LHCN-M2 (cell line): ENCODE data around the gene ACAA1. TPM values are rescaled to one million over a fixed set of nuclear protein-coding genes. Genes with fewer than 3 reads are reported as not detected.
A peak's percentile ranks its signal among the peaks of the same experiment; 100 is the strongest.
"Not testable (repeated sequence)": the region's sequence is repeated elsewhere in the genome, so short reads cannot be mapped to it uniquely, and the experiment has no call there.

Source experiments
- DNase-seq: peaks from one replicate; pipeline ENCODE4 v3.0.0-alpha.2; 2012; ENCODE audit warnings: low read depth
- total RNA-seq: library from RNA; depleted of rRNA; stranded (reverse); fragments of >200 nt; gene quantifications from 2 replicates; pipeline ENCODE4 v1.2.3, GENCODE V29; 2014

Gene ACAA1
- total RNA-seq, 1 experiment from 2014 or later = 23.4 TPM

DNA sequence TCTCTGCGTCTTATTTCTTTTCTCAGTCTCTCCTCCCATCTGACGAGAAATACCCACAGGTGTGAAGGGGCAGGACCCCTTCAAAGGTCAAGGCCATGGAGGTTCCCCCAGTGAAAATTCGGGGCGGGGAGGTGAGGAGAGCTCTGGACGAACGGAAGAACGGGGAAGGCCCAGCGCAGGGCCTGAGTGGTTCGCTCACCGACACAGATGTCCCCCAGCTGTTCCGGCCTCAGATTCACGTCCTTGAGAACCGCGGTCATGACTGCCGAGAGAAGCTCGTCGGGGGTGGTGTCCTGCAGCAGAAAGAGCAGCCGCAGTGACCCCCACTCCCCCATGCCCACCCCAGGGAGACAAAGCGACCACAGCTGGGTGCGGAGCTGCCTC, 542 bp downstream of the ACAA1 start:
- peak; percentile 37 for DNase-seq

DNA sequence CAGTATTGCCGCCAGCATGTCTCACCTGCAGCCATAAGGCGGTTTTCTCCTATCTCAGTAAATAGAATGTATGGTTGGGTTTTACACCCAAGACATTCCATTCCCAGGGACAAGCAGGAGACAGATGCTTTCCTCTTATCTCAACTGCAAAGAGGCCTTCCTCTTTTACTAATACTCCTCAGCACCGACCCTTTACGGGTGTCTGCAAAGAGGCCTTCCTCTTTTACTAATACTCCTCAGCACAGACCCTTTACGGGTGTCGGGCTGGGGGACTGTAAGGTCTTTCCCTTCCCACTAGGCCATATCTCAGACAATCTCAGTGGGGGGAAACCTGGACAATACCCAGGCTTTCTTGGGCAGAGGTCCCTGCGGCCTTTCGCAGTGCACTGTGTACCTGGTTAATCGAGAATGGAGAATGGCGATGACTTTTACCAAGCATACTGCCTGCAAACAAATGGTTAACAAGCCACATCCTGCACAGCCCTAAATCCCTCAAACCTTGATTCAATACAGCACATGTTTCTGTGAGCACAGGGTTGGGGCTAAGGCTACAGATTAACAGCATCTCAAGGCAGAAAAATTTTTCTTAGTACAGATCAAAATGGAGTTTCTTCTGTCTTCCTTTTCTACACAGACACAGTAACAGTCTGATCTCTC, 1.2 kb downstream of the ACAA1 start:
- DNase-seq = not testable (repeated sequence)

GRCh38 chr3:38134517-38135143, 2.3 kb downstream of the ACAA1 start:
- DNase-seq = not testable (repeated sequence)

DNA sequence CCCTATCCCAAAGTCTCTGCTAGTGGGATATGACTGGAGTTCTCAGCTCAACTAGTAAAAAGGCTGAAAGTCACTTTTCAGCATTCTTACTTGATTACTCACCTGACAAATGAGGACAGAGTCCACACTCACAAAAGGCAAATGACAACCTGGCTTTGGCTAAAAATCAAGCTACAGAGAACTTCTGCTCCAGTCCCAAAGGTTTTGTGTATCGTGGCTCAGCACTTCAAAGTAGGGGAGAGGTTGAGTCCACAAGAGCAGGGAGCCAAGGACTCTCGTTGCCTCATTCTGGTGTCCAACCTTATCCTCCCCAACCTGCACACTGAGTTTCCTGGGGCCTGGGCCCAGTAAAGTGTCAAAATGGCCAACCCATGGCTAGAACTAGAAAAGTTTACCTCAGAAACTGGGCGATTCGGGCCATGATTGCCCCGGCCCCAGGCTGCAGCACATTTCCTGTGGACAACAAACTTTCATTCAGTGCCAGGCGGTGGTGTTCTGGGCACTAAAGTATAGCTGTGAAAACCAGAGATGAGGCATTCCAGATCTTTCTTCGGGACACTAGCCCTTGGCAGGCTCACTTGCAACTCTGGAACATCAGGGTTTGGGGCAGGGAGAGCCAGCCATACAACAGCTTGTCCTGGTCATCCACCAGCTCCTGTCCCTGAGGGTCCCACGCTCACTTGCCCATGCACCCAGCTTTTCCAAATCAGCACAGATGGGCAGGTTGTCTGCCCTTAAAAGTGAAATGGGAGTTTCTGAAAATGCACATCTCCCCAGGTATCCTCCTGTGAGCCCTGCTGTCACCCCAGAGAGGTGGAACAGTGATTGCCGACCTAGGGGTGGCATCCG, 3.1 kb downstream of the ACAA1 start:
- DNase-seq = no peak

GRCh38 chr3:38133209-38133556, 3.7 kb downstream of the ACAA1 start:
- no peak for DNase-seq

- DNase-seq = peak; percentile 22
Measured at GRCh38 chr3:38131621-38132369, 5.1 kb downstream of the ACAA1 start.

GRCh38 chr3:38130631-38131065, 6.3 kb downstream of the ACAA1 start:
- DNase-seq = no peak

DNA sequence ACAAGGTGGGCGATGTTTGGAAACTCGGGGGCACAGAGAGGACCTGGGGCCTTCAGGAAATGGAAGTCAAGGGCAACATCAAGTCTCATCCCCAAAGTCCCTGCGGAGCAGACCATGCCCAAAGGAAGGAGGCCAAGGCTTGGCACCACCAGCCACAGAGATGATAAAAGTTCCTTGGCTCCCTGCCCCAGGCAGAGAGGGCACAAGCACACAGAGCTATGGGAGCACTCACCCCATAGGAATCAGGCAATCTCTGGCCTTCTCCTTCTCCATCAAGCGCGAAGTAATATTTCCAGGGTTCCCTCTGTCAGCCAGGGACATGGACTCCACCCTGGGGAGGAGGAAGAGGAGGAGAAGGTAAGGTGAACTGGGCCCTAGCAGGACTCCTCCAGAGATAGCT, 7.9 kb downstream of the ACAA1 start:
- no peak for DNase-seq

- DNase-seq = no peak
Measured at GRCh38 chr3:38128303-38128655, 8.6 kb downstream of the ACAA1 start.

- peak; percentile 27 for DNase-seq
Measured at GRCh38 chr3:38127611-38128302, 9.2 kb downstream of the ACAA1 start.

- no peak for DNase-seq
Measured at GRCh38 chr3:38126121-38126892, 10.6 kb downstream of the ACAA1 start.

- DNase-seq = no peak
Measured at GRCh38 chr3:38125305-38126120, 11.4 kb downstream of the ACAA1 start.

DNA sequence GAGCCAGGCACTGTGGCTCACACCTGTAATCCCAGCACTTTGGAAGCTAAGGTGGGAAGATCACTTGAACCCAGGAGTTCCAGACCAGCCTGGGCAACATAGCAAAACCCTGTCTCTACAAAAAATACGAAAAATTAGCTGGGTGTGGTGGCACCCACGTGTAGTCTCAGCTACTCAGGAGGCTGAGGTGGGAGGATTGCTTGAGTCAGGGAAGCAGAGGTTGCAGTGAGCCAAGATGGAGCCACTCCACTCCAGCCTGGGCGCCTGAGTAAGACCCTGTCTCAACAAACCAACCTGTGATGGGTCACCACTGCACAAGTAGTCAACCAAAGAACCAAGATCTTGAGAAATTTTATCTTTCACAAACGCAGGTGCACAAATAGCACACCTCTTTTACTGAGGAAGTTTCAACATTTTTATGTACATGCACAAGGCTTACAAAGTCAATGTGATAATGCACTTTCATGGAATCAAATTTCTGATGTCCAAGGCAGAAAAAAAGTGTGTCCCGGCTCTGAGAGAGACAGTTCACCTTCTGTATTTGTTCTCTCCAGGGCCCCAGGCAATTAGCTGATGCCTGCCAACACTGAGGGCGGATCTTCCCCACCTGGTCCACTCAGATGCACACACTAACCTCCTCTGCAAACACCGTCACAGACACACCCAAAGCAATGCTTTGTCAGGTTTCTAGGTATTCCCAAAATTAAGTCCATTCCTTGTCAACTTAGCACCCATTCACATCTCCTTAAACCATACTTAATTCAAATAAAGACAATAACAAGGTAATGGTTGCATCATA, 12.4 kb downstream of the ACAA1 start:
- no peak for DNase-seq

GRCh38 chr3:38122712-38123290, 14.1 kb downstream of the ACAA1 start:
- no peak for DNase-seq

- DNase-seq = no peak
Measured at GRCh38 chr3:38121832-38122461, 15.0 kb downstream of the ACAA1 start.

- DNase-seq = no peak
Measured at GRCh38 chr3:38121451-38121831, 15.5 kb downstream of the ACAA1 start.

GRCh38 chr3:38120693-38121450, 16.1 kb downstream of the ACAA1 start:
- DNase-seq = no peak
